WERI-Rb-1 (cell line): ENCODE measurements around the gene BACH2.

Experiments used
- DNase-seq: peaks from one replicate; pipeline ENCODE4 v3.0.0-alpha.2; 2020
- H3K27ac ChIP-seq: fragments of 250-450 bp; sonication (Bioruptor Pico); 2 replicates; pipeline ENCODE4 v1.5.1; 2020; ENCODE audit warnings: mild to moderate bottlenecking, moderate library complexity
- H3K27me3 ChIP-seq: fragments of 250-450 bp; sonication (Bioruptor Pico); 2 replicates; pipeline ENCODE4 v1.5.1; 2021; ENCODE audit warnings: mild to moderate bottlenecking, low read depth, moderate library complexity; ENCODE audit not compliant: insufficient read depth, severe bottlenecking
- H3K36me3 ChIP-seq: fragments of 250-450 bp; sonication (Bioruptor Pico); 2 replicates; pipeline ENCODE4 v1.5.1; 2020; ENCODE audit warnings: mild to moderate bottlenecking, moderate library complexity
- H3K4me3 ChIP-seq: 2 replicates; pipeline ENCODE4 v1.5.1; 2011; ENCODE audit warnings: low read depth, mild to moderate bottlenecking, control low read depth, low read length
- H3K9me3 ChIP-seq: fragments of 250-450 bp; sonication (Bioruptor Pico); 2 replicates; pipeline ENCODE4 v1.5.1; 2021; ENCODE audit warnings: mild to moderate bottlenecking, moderate library complexity; ENCODE audit not compliant: severe bottlenecking
- TF ChIP-seq, protein P1 (sequence below): IDR thresholded peaks from 2 replicates; pipeline ENCODE4 v1.5.1; 2011; ENCODE audit warnings: low read depth, mild to moderate bottlenecking, control low read depth, inconsistent platforms, low read length

The BACH2 gene

DNA sequence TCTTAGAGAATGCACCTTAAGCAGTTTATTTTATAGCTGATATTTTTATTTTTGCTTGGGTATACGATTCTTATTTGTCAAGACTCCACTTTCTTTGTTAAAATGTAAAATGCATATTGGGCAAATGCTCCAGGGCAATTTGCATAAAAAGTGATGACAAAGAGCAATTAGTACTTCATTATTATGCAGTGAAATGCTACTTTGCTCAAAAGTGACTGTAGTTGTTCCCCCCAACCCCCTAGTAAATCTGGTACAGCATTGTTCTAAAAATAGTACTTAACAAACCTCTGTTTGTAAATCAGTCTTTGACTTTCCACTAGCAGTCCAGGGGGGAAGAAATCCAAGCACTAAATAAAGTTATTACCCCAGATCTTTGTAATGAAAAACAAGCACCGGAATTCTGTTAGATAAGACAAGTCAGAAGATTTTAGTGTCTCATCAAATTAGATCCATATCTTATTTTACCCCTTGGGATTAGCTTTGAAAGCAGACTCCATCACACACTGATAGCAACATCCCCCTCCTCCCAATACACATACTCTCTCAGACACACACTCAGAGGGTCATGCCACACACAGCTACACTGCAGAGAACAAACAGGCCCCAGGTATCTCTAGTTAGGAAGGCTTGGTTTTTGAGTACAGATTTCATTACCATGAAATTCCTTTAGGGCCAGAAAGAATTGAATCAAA is 32.9 kb upstream of the BACH2 start:
- TF ChIP-seq, protein P1, sequence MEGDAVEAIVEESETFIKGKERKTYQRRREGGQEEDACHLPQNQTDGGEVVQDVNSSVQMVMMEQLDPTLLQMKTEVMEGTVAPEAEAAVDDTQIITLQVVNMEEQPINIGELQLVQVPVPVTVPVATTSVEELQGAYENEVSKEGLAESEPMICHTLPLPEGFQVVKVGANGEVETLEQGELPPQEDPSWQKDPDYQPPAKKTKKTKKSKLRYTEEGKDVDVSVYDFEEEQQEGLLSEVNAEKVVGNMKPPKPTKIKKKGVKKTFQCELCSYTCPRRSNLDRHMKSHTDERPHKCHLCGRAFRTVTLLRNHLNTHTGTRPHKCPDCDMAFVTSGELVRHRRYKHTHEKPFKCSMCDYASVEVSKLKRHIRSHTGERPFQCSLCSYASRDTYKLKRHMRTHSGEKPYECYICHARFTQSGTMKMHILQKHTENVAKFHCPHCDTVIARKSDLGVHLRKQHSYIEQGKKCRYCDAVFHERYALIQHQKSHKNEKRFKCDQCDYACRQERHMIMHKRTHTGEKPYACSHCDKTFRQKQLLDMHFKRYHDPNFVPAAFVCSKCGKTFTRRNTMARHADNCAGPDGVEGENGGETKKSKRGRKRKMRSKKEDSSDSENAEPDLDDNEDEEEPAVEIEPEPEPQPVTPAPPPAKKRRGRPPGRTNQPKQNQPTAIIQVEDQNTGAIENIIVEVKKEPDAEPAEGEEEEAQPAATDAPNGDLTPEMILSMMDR, result no peak
- no peak for DNase-seq
- Histone ChIP-seq H3K36me3 (no peaks in the 10 kb centered on the region), H3K9me3 (peaks cover 2% of the 10 kb centered on the region), H3K4me3 (no peak overlapping the region), H3K27ac (no peak overlapping the region), H3K27me3 (no peaks in the 10 kb centered on the region)

DNA sequence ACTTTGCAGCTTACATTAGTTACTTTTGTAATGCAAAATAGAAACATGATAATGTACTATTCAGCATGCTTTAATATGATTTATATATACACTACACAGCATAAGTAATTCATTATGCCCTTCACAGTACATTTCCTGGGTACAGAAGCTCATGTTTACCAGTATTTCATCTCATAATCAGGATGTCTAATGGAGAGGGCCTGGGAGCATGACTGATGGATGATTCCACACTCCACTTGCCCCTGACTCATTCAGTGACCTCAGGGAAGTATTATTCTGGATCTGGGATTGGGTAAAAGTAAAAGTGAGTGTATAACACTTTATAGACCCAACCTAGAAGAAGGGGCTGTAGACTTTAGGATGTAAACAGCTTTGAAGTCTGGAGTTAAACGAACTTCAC is 31.4 kb upstream of the BACH2 start:
- Histone ChIP-seq H3K36me3 (no peaks in the 10 kb centered on the region), H3K4me3 (no peak overlapping the region), H3K27ac (no peak overlapping the region), H3K9me3 (no peaks in the 10 kb centered on the region), H3K27me3 (no peaks in the 10 kb centered on the region)
- DNase-seq, result no peak
- TF ChIP-seq, protein P1, result no peak

DNA sequence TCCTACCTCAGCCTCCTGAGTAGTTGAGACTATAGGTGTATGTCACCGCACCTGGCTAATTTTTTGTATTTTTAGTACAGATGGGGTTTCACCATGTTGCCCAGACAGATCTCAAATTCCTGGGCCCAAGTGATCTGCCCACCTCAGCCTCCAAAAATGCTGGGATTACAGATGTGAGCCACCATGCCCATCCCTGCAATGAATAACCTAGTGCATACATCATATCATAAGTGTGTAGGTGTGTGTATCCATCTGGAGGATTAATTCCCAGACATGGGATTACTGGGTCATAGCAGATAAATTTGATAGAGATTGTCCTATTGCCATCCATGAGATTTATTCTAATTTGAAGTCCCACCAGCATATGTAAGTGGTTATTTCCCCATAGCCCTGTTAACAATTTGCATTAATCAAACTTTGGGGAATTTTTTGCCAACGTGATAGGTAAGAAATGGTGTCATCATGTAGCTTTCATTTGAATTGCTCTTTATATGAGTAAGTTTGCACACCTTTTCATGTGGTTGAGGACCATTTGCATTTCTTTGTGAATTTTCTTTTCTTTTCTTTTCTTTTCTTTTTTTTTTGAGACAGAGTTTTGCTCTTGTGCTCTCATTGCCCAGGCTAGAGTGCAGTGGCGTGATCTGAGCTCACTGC is 29.9 kb upstream of the BACH2 start:
- TF ChIP-seq, protein P1, result no peak
- H3K27ac ChIP-seq, result no peak overlapping the region
- DNase-seq, result no peak

DNA sequence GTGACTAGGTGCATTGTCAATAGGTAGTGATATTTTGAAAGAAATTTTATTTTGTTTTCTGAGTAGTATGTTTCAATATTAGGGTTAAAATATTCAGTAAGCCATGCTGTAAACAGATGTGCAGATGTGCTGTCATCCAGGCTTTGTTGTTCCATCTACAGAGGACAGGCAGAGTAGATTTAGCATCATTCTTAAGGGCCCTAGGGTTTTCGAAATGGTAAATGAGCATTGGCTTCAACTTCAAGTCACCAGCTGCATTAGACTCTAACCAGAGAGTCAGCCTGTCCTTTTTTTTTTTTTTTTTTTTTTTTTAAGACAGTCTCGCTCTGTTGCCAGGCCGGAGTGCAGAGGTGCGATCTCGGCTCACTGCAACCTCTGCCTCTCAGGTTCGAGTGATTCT is 27.1 kb upstream of the BACH2 start:
- Histone ChIP-seq H3K9me3 (no peaks in the 10 kb centered on the region), H3K27me3 (no peaks in the 10 kb centered on the region), H3K27ac (no peak overlapping the region), H3K4me3 (no peak overlapping the region), H3K36me3 (no peaks in the 10 kb centered on the region)
- no peak for DNase-seq
- TF ChIP-seq, protein P1, result no peak

More for the DNA sequence above, 29.9 kb upstream of the BACH2 start:
- Histone ChIP-seq H3K36me3 (no peaks in the 10 kb centered on the region), H3K27me3 (no peaks in the 10 kb centered on the region), H3K4me3 (no peak overlapping the region), H3K9me3 (no peaks in the 10 kb centered on the region)

DNA sequence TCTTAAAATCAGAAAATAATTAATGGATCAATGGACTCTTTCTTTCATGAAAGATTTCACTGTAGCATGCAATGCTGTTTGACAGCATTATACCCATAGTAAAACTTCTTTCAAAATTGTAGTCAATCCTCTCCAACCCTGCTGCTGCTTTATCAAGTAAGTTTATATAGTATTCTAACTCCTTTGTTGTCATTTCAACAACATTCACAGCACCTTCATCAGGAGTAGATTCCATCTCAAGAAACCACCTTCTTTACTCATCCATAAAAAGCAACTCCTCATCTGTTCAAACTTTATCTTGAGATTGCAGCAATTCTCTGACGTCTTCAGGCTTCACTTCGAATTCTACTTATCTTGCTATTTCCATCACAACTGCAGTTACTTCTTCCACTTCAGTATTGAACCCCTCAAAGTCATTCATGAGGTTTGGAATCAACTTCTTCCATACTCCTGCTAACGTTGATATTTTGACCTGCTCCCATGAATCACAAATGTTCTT is 26.4 kb upstream of the BACH2 start:
- no peak for DNase-seq
- H3K27ac ChIP-seq, result no peak overlapping the region
- TF ChIP-seq, protein P1, result no peak
- no peaks in the 10 kb centered on the region for H3K36me3 ChIP-seq
- H3K4me3 ChIP-seq, result no peak overlapping the region
- H3K27me3 ChIP-seq, result no peaks in the 10 kb centered on the region
- no peaks in the 10 kb centered on the region for H3K9me3 ChIP-seq
